Brain pericyte (primary cell): ENCODE results near the gene GALNT2.

Source experiments
- DNase-seq: peaks from one replicate; pipeline ENCODE4 v3.0.0-alpha.2; 2012; ENCODE audit warnings: low read depth, low spot score

GALNT2 gene

GRCh38 chr1:230145953-230146476 lies 79.0 kb downstream of the GALNT2 start:
- DNase-seq = no peak

- DNase-seq = no peak
Observed at GRCh38 chr1:230146709-230147108, 79.7 kb downstream of the GALNT2 start.

GRCh38 chr1:230147253-230148125 lies 80.5 kb downstream of the GALNT2 start:
- DNase-seq = no peak

DNA sequence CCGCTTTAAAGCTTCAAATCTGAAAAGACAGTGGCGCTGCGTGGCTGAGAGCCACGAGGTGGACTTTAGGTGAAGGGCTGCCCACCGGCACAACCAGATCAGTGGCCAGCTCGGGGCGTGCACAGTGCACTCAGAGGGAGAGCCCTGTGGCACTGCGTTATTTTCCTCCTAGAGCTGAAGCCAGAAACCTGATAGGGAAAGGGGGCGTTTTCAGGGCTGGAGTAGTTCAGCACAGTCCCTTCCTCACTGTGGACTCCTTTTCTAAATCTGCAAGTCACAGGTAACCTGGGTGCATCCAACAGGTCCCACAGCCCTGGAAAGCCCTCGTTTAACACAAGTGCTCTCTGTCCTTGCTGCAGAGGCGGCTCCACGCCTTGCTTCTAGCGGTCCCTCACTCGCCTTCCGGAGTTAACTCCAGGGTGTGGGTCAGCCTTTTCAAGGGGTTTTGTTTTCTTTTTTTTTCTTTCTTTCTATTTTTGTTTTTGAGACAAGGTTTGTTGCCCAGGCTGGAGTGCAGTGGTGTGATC lies 81.2 kb downstream of the GALNT2 start:
- DNase-seq = no peak

GRCh38 chr1:230148768-230149469 lies 81.9 kb downstream of the GALNT2 start:
- no peak for DNase-seq

- DNase-seq = no peak
Observed at GRCh38 chr1:230149751-230150584, 82.9 kb downstream of the GALNT2 start.

- no peak for DNase-seq
Observed at GRCh38 chr1:230150615-230151014, 83.6 kb downstream of the GALNT2 start.

DNA sequence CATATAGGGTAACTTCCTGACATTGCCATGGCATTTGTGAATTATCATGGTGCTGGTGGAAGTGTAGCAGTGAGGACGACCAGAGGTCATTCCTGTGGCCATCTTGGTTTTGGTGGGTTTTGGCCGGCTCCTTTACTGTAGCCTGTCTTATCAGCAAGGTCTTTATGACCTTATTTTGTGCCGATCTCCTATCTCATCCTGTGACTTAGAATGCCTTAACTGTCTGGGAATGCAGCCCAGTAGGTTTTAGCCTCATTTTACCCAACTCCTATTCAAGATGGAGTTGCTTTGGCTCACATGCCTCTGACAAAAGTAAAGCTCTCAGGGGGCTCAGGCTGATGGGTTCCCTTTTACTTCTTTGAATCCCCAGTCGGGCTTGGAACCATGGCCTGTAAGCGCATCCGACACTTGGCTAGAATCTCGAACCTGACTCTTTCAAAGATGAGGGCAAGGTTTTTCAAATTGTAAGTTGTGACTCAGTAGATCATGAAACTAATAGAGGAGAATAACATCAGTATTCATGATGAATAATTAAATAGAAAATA lies 85.0 kb downstream of the GALNT2 start:
- no peak for DNase-seq

DNA sequence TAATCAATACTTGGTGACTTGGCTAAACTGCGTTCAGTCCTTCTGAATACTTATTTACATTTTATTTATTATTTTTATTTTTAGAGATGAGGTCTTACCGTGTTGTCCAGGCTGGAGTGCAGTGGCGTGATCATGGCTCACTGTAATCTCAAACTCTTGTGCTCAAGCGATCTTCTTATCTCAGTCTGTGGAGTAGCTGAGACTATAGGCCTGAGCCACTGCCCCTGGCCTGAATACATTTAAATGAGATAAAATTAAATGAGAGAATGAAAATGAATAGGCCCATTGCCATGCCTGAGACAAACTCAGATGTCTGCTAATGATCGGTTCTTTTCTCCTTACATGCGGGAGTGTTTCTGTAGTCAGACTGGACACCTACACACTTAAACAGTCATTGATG lies 86.0 kb downstream of the GALNT2 start:
- no peak for DNase-seq

GRCh38 chr1:230153641-230154296 lies 86.7 kb downstream of the GALNT2 start:
- DNase-seq = no peak

DNA sequence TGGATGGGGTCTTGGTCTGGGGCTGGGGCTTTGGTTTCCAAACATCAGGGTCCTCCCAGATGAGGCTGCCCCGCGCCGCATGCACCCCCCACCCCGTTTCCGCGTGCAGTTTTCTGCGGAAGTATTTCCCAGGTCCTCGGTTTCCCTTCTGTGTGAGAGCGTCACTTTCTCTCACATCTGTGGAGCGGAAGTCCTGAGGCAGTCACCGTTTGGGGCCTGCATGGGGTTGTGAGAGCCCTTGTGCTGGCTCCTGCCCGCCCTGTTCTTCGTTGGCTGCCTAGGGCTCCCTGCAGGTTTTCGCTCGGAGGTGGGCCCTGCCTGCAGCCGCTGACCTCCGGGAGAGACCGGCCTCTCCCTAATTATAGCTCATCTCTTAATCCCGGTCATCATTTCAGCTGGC lies 88.0 kb downstream of the GALNT2 start:
- no peak for DNase-seq

DNA sequence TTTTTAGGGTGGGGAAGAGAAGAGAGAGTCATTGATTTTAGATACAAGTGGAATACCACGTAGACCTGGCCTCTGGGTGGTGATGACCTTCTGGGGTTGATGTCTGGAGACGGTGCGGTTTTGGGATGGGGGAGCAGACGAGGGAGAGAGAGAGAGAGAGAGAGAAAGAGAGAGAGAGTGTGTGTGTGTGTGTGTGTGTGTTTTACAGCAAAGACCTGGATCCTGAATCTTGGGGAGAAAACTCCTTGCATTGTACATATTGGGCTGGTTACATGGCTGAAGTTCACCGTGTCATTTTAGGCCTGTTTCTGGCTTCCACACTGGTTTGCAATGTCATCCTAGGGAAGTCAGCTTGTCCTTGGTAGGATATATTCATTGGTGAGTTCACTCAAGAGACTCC lies 89.0 kb downstream of the GALNT2 start:
- no peak for DNase-seq

- no peak for DNase-seq
Observed at GRCh38 chr1:230156536-230156935, 89.5 kb downstream of the GALNT2 start.

GRCh38 chr1:230157420-230158390 lies 90.7 kb downstream of the GALNT2 start:
- no peak for DNase-seq

DNA sequence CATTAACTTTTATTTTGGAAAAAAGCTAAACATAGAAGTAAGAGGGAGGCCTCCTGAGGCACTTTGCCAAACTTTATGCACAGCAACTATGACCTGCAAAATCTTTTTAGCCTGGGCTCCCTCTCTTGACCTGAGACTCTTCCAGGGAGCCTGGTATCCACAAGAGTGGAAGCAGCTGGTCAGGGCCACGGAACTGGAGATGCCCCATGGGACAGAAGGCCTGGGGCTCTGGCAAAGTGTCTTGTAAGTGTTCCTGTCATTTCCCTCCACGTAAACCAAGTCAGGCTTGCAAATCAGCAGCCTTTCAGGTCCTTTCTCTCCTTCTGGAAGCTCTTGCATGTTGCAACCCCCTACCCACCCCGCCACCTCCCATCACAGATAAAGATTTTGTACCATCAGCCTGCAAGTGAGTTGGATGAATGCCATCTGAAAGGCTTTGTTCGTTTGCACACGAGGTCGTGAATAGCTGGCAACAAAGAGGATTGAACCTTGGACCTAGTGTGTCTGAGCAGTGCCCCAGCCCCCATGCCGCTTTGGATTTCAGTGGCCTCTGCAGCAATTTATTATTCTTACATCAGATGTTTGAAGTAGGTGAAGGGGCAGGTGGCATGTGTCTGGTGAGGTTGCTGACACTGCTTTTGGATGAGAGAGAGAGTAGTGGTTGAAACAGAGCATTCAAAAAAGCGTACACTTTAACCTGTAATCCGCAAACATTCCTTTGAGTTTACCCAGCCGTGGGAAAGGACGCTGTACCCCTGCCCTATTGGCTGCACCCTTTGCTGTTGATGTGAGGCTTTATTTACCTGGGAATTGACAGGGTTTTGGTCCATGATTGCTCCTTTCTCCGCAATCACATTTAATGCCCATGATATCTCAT lies 91.6 kb downstream of the GALNT2 start:
- DNase-seq = no peak

- no peak for DNase-seq
Observed at GRCh38 chr1:230159580-230159979, 92.5 kb downstream of the GALNT2 start.

DNA sequence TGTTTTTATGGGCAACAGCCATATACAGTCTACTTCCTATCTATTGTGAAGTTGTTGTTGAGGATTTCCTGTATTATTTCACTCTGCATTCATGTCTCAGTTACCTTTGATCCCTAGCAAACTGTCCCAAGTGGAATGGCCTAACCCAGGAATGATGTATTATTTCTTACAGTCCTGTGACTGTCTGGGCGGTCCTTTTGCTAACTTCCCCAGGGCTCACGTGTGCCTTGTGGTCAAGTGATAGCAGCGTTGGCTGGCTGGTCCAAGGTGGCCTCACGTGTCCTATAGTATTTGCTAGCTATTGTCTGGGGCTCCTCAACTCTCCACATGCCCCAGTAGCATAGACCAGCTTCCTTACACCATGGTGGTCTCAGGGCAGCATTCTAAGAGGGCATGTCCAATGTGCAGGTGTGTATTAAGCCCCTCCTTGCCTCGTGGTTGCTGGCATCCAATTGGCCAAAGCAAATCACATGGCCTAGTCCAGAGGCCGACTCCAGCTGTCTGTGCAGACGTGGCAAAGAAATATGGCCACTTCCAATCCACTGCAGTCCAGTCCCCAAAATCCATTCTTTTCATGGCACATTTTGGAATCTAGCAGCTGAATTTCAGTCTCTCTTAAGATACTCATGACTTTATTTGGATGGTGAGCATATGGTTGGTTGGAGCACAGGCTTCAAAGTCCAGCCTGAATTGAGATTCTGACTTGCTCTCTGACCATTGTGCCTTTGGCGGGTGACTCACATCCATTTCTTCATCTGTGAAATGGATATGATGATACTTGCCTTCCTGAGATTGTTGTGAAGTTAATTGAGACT lies 94.1 kb downstream of the GALNT2 start:
- no peak for DNase-seq

DNA sequence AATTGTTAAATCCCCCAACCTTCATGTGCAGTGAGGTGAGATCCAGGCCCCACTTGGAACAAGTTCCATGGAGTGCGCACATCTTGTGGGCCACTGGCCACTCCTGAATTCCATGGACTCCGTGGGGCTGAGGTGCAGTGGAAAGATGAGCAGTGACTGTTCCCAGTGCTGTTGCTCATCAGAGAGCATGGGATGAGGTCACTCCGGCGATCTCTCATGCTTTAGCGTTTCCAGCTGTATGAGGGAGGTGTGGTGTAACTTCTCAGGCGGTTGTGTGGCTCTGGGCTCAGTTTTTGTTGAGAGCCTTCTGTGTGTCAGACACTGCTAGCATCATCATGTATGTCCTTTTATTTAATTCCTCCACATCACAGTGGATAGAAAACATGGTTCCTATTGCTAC lies 96.2 kb downstream of the GALNT2 start:
- DNase-seq = no peak
